Stimulated activated CD4-positive, alpha-beta T cell treated with anti-CD3 and anti-CD28 coated beads, Interleukin-12 subunit alpha, Interleukin-12 subunit beta, amount 100 ng/mL, for 48 hours (primary cell): ENCODE results near the gene DYSF.

Experiments
- DNase-seq, 3 donors: peaks; one replicate each; pipeline ENCODE4 v3.0.0-alpha.2; 2020; ENCODE audit warnings: low read depth in 2 of 3, low spot score in 1 of 3

The DYSF gene

DNA sequence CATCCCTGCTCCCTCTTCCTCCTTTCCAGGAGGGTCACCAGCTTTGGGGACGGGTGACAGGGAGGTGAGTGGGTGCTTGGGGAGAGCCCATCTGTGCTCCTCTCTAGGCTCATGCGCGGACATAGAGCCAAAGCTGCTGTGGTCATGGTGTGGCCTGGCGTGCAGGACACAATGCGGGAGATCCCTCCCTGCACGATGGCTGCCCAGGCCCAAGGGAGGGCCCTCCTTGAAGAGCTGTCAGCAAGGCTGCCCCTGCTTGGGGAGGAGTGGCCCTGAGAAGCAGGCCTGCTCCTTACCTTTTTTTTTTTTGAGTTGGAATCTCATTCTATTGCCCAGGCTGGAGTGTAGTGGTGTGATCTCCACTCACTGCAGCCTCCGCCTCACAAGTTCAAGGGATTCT is 111.4 kb downstream of the DYSF start:
- no peak for DNase-seq

DNA sequence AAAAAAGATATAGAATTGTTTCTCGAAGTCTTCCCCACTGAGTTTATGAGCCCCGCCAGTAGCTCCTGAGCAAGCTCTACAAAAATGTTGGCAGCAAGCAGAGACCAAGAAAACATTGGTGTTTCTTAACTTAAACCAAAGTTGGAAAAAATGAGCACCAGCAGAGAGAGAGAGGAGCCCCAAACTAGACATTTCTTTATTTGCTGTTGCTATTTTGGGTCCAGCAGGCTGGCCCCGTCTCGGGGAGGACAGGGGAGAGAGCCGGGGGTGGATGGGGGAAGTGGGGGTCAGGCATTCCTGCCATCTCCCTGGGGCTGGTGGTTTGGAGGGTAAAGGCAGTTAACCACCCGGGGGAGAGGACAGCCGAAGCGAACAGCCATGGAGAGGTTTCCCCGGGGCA is 113.0 kb downstream of the DYSF start:
- no peak for DNase-seq

DNA sequence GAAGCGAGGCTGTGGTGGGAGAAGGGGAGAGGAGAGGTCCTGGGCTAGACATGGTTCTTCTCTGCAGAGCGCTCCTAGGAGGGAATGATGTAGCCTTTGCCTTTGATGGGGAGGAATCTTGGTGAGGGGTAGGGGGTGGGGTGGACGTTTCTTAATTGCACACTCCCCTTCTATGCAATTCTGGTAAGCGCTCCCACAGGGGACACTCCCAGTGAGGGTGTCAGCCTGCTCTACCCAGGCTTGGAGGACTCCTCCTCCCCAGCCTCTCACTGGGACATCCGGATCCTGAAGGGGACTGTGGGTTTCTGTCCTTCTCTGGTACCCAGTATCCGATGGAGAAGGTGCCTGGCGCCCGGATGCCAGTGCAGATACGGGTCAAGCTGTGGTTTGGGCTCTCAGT is 114.3 kb downstream of the DYSF start:
- DNase-seq = no peak

DNA sequence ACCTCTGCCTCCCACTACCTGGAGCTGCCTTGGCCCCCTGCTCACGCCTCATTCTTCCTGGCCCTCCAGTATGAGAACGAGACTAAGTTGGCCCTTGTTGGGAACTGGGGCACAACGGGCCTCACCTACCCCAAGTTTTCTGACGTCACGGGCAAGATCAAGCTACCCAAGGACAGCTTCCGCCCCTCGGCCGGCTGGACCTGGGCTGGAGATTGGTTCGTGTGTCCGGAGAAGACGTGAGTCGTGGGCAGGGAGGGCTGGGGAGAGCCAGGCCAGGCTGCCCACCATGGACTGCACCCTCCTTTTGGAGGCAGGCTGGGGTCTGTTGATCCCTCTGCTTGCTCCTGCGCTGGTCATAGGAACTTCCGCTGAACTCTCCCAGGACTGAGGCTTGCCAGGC is 114.7 kb downstream of the DYSF start:
- DNase-seq = no peak

DNA sequence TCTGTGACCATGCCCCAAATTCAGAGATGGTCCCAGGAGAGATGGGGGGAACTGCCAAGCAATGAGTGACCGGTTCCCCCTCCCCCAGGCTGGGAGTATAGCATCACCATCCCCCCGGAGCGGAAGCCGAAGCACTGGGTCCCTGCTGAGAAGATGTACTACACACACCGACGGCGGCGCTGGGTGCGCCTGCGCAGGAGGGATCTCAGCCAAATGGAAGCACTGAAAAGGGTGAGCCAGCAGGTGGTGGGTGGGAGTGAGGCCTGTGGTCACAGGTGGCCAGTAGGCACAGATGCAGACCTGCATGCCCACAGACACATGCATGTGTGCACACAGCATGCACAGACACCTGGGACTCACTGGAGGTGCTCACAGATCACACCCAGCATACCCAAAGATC is 117.2 kb downstream of the DYSF start:
- no peak for DNase-seq

DNA sequence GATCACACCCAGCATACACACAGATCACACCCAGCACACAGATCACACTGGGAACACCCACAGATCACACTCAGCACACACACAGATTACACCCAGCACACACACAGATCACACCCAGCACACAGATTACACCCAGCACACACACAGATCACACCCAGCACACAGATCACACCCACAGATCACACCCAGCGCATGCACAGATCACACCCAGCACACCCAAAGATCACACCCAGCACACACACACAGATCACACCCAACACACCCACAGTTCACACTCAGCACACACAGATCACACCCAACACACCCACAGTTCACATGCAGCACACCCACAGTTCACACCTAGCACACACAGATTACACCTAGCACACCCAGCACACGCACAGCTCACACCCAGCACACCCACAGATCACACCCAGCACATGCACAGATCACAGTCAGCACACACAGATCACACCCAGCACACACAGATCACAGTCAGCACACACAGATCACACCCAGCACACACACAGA is 117.6 kb downstream of the DYSF start:
- no peak for DNase-seq

DNA sequence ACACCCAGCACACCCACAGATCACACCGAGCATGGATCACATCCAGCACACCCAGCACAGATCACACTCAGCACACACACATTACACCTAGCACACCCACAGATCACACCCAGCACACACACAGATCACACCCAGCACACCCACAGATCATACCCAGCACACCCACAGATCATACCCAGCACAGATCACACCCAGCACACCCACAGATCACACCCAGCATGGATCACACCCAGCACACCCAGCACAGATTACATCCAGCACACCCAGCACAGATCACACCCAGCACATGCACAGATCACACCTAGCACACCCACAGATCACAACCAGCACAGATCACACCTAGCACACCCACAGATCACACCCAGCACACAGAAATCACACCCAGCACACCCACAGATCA is 118.6 kb downstream of the DYSF start:
- DNase-seq = no peak

DNA sequence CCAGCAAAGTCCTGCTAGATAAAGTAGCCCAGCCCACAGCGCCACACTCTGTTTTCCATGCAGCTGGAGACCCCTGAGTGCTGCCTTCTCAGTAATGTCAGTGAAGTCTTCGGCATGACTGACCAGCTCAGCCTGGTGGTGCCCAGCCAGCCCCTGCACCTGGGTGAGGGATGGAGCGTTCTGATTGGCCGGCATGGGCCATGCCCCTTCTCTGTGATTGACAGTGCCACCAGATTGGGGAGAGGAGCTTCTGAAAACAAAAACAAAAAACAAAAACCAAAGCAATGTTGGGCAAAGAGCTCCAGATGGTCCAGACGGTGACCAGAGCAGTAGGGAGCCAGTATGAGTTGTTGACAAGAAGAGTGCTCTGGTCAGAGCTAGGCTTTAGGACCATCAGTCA is 122.6 kb downstream of the DYSF start:
- DNase-seq = no peak

DNA sequence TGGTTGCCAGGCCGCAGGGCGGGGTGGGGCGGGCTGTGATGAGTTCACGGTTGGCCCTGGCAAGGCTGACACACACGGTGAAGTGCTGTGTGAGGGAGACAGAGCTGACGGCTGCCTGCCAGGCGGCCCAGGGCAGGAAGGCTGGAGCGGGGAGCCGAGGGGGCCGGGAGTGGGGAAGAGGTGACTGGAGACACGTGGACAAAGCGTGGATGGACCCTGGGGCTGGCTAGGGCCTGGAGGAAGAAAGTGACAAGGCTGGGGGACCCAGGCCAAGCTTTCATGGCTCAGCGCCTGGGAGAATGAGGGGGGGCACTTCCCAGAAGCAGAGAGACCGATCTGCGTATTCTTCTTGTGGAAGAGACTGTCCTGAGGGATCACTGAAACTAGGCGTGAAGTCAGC is 123.2 kb downstream of the DYSF start:
- no peak for DNase-seq

DNA sequence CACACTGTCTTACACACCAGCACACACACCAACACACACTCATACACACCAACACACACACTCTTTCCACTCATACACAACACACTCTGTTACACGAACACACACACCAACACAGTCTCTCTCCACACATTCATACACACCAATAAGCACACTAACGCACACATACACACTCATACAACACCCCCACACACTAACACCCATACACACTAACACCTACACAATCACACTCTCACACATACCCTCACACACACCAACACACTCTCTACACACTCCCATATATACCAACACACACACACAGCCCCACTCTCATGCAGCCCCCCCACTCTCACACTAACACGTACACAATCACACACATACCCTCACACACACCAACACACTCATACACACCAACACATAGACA is 123.8 kb downstream of the DYSF start:
- DNase-seq = no peak

DNA sequence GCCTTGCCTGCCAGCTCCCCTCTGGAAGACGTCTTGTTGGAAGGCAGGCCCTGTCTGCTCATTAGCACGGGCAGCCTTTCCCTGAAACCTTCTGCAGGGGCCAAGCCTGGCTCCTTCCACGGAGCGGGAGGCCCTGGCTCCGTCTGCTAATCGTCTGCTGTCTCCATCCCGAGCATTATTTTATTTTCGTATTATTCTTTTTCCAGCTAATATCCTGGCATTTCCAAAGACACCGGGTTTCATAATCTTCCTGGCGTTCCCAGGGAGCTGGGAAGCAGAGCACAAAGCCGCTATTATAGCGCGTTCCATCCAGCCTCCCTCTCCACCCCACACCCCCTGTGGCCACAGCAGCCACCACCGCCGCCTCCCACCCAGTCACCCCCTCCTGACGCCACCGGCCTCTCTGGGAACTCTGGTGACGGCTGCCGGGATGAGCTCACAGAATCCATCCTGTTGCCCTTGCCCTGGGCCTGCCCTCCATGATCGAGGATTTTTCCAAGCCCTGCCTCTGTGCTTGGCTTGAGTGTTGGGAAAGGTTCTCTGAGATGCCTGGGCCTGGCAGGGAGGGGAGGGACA is 125.5 kb downstream of the DYSF start:
- no peak for DNase-seq

DNA sequence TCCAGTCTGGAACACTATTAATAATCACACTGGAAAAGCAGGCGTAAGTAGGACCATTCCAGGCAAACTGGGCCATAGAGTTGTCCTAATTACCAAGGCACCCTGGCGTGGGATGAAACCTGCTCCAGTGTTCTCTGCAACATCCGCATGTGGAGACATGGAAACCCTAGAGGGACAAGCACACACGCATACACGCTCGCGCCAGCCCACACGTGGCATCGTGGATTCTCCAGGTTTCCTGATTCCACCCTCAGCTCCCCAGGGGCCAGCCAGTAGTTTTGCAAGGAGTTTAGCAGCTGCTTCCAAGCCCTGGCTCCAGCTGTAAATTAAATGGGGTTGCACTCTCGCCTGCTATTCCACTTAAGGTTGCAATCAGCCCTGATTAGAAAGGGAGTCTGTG is 127.7 kb downstream of the DYSF start:
- no peak for DNase-seq

DNA sequence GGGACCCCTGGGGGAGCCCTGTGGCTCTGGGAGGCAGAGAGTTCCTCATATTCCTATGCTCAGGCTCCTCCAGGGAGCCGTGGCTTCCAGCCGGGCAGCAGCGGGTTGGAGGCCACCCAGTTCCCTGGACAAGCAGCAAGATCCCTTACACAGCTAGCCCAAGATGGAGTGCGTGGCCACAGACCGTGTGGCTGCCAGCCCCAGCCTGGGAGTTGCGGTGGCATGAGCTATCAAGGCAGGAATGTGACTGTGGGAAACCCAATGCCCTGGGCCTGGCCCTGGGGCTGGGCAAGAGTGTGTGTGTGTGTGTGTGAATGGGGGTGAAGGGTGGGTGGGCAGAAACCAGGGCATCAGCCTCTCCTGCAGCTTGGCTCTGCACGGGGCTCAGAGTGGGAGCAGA is 130.5 kb downstream of the DYSF start:
- no peak for DNase-seq

DNA sequence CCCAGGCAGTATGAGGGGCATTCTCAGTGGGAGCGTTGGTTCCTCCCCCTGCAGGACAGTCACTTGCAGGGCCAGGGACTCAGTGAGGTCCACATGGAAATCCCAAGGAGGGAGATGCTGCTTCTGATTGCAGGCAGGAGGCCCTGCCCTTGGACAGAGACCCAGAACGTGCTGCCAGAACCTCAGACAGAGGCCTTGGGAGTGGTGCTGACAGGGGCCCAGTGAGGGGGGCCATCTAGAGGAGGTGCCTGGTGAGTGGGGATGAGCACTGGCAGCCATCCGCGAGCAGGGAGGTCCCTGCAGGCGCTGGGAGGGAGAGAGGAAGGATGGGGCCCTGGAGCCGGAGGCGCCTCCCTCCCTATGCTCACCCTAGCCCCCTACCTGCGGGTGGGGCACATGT is 133.1 kb downstream of the DYSF start:
- no peak for DNase-seq

DNA sequence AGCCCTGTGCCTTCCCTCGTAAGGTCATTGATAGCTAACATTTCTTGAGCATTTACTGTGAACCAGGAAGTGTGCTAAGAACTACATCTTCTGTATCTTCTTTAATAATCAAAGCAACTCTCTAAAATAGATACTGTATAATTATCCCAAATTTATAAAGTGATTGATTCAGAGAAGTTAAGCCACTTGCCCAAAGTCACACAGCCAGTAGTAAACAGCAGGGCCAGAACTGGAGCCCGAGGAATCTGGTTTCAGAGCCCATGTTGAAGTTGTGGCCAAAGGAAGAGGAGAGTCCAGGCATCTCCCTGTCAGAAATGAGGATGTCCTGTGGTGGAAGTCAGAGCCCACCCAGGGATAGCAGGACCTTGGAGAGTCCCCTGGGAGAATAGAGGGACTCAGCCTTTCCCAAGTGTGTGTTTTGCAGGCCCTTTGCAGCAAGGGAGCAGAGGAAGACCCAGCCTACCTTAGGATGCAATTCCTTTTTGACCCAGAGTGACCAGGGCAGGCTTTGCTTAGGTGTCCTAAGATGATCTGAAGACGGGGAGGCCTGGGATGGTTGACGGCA is 134.2 kb downstream of the DYSF start:
- DNase-seq = no peak

DNA sequence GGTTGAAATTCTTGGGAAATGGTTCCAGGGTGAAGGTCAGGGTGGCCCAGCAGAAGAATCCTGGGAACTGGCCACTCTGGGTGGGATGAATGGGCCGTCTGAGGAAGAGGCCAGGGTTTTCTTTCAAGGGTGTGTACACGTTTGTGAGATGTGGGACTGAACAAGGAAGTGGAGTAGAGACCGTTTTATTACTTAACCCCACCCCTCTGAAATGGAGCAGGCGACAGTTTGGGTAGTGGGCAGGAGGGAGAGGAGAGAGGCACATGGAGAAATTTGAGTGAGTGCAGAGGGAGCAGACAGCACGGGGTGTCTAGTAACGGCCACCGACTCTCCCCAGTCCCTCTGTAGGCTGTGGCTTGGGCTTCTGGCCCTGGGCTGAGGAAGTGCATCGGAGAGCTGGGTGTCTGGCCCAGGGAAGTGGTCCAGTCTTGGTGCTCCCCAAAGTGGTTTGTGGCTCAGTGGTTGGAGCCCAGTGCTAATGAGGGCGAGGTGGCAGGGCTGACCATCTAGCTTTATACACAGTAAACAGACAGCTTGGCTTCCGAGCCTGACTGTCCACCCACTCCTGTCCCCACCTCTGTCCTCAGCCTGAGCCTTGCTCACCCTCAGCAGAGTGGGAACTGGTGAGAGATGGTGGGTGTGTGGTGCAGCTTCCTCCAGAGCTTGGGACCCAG is 135.3 kb downstream of the DYSF start:
- DNase-seq = no peak

DNA sequence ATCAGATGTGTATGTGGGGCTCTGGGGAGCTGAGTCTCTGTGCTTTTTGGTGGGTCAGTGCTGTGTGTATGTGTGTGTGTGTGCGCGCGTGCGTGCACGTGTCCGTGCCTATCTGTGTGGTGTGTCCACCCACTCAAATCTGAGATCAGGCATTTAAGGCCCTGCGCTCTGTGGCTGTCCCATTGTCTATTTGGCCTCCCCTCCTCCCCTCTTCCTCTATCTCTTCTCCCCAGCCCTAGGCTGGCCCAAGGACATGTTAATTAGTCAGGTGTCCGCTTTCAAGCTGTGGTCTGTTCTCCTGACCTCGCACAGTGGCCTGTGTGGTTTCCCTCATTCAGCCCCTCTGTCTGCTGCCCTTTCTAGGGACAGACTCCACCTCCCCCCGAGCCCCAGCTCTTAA is 136.4 kb downstream of the DYSF start:
- DNase-seq = no peak

DNA sequence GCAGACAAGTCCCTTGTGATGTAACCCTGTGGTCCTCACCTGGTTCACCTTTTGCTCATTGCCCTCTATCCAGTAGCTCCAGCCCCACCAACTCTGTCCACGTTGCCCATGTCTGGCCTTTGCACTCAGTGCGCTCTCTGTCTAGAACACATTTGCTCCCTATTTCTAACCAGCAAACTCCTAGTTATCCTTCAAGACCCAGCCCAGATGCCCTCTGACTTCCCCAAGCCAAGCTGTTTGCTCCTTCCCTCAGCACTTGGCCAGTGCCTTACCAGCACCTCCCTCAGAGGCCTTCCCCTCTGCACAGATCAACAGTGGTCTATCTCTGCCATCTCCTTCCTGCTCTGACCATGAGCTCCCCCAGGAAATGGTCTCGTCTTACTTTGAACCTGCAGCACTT is 137.7 kb downstream of the DYSF start:
- no peak for DNase-seq

DNA sequence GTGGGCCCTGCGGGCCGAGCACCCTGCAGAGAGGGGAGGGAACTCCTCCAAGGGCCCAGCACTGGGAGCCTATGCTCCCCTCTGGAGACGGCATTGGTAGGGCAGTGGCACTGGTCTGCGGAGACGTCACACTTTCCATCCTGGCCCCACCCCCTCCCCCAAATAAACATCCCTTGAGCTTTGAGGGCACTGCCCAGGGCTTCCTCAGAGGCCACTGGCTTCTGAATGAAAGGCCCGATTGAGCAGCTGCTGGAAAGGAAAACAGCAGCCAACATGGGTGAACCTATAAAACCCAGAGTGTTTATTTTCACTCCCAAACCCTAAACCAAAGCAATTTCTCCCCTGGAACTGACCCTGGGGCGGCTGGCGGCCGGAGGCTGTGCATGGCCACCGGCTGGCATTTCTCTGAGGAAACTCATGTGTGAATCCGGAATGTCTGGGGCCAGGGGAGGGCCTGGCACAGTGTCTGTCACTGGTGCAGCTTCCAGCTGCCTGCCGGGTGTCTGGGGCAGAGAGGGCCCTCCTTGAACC is 138.9 kb downstream of the DYSF start:
- DNase-seq = no peak

DNA sequence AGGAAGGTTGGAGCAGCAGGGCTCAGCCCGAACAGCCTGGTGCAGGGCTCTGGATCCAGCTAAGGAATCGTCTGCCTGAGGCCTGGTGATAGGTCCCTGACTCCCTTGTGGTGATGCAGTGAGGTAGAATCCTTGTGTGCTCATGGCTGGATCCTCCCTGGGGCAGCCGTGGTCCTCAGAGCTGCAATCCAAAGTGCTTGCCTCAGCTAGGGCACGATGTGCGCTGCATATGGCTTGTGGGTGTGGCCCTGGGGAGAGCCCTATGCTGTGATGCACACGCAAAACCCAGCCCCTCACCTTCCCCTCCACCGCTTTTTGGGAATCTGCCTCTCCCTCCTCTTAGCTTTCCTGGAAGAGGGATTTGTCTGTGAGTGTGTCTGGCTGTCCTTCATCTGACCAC is 142.2 kb downstream of the DYSF start:
- DNase-seq = no peak

DNA sequence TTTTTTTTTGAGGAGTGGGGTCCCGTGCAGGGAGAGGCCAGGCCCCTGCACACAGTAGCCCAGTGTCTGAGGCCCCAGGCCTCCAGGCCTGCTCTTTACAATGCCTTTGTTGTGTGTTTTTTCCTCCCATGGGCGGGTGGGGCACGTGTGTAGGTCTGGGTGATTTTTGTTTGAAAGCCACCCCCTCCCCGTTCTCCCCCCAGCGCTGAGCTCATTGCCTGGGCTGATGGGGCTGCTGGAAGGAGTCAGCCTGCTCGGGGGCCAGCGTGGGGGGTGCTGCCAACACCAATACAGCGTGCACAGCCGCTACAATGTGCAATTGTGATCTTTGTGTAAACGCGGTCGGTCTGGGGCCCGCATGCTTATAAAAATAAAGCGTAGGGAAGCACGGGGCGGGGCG is 142.7 kb downstream of the DYSF start:
- DNase-seq = no peak

DNA sequence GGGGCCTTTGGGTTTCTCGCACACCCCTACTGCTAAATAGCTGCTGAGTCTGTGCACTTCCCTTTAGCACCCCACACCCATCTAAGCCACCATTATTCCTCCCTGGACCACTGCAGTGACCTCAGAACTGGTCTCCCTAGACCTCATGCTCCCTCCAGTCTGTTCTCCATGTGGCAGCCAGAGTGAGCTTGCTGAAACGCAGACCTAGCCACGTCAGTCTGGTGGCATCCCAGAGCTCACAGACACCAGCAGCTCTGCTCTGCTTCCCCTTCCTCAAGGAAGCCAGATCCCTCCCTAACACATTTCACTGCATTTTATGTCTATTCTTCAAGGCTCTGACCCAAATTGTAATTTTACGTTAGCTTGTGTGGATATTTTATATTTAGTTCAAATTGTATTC is 144.4 kb downstream of the DYSF start:
- no peak for DNase-seq

DNA sequence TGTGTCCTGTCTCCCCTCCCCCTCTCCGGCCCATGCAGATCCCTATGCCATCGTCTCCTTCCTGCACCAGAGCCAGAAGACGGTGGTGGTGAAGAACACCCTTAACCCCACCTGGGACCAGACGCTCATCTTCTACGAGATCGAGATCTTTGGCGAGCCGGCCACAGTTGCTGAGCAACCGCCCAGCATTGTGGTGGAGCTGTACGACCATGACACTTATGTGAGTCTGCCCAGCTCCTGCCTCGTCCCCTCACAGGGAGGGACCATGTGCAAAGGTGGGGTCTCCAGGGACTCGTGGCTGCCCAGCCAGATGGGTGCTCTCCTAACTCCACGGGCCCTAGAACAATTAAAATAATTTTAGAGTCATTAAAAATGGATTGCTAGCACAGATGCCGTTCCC is 145.2 kb downstream of the DYSF start:
- no peak for DNase-seq
